Uterus (tissue), 2 donors: ENCODE results near the gene ZSWIM6.

Experiments
- CTCF ChIP-seq, 4 experiments: fragments of 200-600 bp in 2 of 4; fragments of 450-650 bp in 2 of 4; sonication (generic) in 2 of 4; IDR thresholded peaks; one replicate each; pipeline ENCODE4 v1.5.1; 2016 to 2019; ENCODE audit warnings: antibody characterized with exemption in 4 of 4, mild to moderate bottlenecking in 2 of 4, moderate library complexity in 1 of 4
- POLR2A ChIP-seq, 2 donors: fragments of 450-650 bp; IDR thresholded peaks; one replicate each; pipeline ENCODE4 v1.6.1; 2016; ENCODE audit warnings: antibody characterized with exemption in 2 of 2, mild to moderate bottlenecking in 1 of 2, moderate library complexity in 1 of 2

- TF ChIP-seq CTCF (IDR thresholded peaks at IDR 0.05) (no peak), POLR2A (IDR thresholded peaks at IDR 0.05) (no peak)
Measured at GRCh38 chr5:61379677-61380076, 47.6 kb downstream of the ZSWIM6 start.
